Left lobe of liver (tissue), 2 donors: ENCODE results near the gene GRID1. TPM values are rescaled to one million over a fixed set of nuclear protein-coding genes. Genes with fewer than 3 reads are reported as not detected.
A peak's percentile ranks its signal among the peaks of the same experiment; 100 is the strongest.

Experiments used
- ATAC-seq: fragments of 200-7000 bp; cut with Tn5 transposase; one replicate; pipeline ENCODE4 v1.9.1; 2020; ENCODE audit warnings: mild to moderate bottlenecking, moderate library complexity
- DNase-seq: peaks from one replicate; pipeline ENCODE4 v3.0.0-alpha.2; 2020; ENCODE audit warnings: low spot score
- total RNA-seq: library from RNA; stranded (reverse); gene quantifications from one replicate; pipeline ENCODE4 v1.2.1, GENCODE V29; 2021
- donor health status: DM: no; HTN: no; CAD: no; lungs with moderate emphysema.
- donor health status: DM: no; HTN: yes; CAD: no.

Gene GRID1
- total RNA-seq, 1 donor from 2014 or later: 0.58 TPM

DNA sequence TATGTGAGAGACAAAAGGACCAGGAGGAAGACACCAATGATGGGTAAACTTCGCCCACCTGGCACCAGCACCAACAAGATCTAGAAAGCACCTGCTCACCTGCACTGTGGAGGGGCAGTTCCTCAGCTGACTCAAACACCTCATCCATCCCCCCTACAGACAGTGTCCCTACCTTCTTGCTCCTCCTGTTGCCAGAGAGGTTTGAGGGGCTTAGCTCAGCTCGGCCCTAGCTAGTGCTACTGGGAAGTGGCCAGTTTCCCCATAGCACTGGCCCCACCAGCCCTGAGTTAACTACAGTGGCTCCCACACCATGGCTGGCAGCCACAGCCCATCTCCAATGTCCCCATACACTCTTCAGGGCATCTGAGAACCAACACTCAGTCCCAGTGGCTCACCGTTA lies 70.8 kb downstream of the GRID1 start:
- DNase-seq (peak; percentile 27), ATAC-seq (no peak)

DNA sequence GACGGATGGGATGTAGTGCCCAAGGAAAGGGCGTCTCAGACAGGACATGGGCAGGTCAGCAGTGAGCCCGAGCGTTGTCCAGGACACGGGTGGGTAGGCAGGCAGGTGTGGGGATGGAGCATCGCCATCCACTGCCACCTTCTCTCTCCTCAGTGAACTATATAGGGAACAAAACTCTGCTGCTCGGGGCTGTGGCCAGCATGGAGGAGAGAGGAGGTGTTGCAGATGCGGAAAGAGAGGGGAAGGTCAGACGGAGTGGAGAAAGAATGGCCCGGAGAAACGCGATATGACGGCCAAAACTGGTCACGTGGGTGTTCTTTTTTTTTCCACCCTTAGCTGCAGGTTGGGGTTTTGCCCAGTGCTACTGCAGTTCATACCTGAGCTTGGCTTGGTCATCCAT lies 71.2 kb downstream of the GRID1 start:
- DNase-seq (peak; percentile 22), ATAC-seq (no peak)

DNA sequence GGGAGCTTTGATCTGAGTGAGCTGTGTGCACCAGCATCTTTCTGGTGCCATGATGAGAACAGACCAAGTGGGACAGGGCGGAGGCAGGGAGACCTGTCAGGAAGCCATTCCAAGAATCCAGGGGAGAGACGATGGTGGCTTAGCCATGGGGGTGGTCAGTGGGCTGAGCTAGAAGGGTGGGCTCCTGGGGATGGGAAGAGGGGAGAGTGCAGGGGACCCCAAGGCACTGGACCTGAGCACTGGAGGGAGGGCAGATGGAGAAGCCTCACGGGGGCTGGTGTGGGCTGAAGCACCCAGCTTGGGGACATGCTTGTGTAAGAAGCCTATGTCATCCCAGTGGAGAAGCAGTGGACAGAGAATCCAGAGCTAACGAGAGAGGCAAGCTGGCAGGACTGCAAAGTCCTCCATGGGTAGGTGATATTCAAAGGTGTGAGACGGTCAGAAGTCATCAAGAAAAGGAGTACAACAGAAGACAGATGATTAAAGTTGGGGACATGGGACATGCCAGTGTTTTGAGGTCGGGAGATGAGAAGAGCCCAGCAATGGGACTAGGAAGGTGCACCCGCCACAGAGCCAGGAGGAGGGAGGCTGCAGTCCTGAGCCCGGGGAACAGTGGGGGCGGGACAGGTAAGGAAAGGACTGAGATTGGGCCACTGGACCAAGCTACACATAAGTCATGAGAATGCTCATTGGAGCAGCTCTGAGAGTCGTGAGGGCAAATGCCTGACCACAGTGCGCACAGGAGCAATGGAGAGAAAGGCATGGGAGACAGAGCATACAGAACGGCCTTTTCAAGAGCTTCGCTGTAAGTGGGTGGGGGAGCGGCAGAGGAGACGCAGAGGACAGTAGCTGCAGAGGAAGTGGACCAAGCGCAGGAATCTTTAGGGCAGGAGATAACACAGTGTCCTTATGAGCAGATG lies 72.0 kb downstream of the GRID1 start:
- peak; percentile 24 for DNase-seq
- no peak for ATAC-seq

DNA sequence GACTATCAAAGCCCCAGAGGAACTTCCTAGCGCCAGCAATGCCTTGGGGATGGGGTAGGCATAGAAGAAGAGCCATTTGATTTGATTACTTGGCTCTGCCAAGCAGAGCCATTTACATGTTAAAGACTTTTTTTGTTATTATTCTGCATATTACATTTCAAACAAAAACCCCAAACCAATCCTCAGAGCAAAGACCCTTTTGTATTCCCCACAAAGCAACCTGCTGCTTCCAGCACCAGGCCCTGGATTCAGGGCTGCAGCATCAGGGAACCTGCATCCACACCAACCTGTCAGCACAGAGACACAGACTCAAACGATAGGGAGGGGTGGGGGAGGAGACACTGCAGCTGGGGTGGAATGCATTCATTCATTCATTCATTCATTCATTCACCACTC lies 73.2 kb downstream of the GRID1 start:
- DNase-seq (no peak), ATAC-seq (no peak)

DNA sequence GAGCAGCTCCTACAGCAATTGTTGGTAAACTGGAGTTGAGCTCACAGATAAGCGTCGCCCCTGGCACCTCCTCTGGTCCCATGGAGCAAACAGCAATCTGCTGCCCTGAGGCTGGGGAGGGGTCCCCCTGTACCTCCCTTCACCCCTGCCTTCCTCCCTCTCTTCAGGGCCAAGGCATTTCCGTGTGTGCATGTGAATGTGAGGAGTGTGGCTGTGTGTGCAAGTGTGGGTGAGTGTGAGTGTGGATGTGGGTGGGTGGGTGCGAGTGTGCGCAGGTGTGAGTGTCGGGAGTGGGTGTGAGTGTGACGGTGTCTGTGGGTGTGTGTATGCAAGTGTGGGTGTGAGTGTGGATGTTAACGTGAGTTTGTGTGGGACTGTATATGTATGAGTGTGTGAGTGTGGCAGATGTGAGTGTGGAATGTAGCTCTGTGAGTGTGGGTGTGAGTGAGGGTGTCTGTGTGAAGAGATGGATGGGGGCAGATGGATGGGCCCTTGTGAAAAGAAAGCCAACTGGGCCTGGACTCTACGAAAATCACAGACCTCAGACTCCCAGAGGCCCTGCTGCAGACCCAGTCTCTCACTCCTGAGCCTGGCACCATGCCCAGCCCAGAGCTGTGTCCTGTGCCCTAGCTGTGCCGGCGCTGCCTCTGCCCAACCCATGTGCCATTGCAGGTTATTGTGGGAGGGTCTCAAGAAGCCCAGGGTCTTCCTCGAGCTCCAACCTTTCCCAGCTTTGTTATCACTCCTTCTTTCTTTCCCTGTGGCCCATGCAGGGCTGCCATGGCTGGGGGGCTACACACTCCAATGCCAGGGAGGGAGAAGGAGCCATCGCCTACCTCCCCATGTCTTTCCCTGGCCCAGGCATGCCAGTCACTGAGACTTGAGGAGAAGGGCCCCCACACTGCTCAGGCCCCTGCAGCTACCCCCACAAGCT lies 73.9 kb downstream of the GRID1 start:
- ATAC-seq: no peak
- DNase-seq: peak; percentile 35

DNA sequence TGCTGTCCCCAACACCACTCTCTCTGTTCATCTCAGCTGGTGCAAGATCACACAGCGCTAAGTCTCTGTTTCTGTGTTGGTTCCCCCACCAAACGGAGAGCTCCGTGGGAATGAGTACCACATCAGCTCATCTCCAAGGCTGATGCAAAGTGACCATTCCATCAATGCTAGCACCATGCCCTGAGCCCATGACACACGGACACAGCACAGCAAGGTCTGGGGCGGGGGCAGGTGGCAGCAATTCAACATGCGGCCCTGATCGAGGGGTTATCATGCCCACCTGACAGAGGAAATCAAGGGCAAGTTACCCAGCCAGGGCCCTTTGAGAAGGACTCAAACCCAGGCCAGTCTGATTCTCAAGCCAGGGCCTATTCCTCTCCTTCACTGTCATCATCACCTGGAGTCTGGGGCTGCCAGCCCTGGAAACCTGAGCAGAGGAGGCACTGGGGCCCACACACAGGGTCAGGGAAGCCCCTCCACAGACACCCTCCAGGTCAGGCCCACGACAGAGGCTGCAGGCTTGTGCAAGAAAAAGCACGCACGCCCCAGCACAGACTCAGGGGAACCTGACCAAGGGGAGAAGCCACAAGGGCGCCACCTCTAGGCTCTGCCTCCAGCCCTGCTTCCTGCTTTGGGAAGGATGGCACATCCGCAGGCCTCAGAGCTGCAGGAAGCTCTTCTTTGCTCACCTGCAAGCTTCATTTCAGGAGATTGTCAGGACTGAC lies 74.8 kb downstream of the GRID1 start:
- ATAC-seq (no peak), DNase-seq (peak; percentile 24)

DNA sequence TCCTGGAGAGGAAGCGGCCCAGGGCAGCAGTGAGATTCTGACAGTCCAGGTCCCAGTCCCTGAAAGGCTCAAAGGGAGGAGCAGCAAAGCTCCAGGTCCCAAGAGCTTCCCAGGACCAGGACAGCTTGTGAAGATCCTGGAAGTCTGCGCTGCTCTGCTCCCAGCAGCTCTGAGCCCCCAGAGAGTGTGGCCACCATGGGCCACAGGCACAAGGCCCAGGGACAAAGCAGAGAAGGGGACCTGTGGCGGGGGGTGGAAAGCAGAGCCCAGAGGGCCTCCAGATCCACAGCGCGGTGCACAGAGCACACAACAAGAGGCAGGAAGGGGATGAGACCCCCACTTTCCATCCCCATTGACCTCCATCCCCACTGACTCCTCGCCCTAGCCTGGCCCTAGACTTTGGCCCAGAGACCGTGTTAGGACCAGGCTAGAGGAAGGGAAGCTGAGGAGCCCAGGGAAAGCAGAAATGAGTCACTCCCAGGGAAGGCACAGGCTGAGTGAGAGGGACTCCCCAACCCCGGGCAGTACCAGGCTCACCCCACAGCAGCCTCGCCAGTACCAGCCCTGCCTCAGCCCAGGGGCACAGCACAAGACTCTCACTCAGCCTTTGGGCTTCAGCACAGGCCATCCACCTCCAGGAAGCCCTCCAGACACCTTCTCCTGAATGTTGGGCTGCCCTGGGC lies 75.5 kb downstream of the GRID1 start:
- peak; percentile 35 for DNase-seq
- ATAC-seq: no peak

DNA sequence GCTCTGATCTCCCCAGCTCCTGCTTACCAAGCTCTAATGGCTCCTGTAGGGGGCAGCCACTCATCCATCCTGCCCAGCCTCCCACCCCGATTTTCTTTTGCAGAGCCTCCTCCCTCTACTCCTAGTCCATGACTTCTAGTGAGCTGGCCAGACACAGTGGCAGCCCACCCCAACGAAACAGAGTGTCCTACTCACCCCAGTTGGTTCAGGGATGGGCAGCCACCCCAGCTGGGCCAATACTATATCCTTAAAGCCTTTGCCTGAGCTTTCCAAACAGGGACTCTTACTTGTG lies 77.1 kb downstream of the GRID1 start:
- ATAC-seq (no peak), DNase-seq (peak; percentile 22)

DNA sequence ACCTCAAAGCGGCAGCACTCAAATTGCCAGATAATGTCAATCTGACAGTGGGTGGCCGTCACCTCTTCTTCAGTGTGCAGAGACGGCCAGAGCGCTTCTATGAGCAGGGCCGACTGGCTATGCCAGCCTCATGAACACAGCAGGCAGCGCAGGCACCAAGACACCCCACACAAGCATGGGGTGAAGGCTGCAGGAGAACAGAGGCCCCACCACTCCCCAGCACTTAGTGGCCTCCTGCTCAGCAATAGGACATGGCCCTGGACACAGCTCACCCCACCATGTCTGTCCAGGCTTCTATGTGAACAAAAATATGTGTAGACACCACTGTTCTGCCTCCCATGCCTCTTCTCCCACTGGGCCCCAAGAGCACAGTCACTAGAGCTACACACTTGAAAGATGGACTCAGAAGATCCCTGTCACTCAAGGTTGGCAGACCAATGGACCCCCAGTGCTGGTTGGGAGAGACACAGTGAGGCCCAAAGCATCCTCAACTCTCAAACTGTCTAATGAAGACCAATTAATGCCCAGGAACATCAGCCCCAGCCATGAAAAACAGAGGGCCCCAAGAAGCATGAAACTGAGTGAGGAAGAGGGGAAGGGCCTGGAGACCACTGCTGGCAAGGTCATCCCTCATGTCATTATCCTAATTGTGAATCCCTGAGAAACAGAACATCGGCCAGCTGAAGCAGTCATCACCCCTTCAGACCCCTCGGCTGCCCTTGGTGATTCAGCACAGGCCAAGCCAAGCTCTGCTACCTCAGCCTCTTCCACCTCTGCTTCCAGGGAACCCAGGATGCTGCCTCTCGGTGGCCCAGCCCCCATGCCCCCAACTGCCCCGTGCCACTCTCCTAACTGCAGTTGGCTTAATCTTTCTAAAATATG lies 77.7 kb downstream of the GRID1 start:
- no peak for ATAC-seq
- DNase-seq: peak; percentile 24

DNA sequence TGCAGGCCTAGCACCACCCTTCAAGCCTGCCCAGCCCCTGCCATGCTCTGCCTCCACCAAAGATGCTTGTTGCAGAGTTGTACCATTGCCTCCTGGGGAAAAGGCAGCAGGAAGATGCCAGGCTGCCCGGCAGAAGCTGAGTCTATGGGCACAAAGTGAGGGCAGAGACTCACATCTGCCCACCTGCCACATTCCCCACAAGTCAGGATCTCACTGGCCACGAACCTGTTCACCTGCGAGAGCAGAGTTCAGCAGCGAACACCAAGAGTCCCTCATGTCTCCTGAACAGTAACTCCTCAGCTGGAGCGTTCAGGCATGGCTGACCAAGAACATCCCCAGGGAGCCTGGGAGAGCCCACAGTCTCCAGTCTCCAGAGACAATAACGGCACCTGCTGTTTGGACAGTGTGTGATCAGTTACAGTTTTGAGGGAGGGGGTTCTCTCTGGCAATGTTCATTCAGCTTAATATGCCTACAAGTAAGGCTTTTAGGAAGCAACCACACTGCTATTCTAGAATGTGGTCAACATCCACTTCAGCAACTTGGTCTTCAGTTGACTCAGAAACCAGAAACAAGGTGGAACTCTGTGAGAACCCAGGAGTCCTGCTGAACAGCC lies 78.5 kb downstream of the GRID1 start:
- ATAC-seq (no peak), DNase-seq (peak; percentile 30)

DNA sequence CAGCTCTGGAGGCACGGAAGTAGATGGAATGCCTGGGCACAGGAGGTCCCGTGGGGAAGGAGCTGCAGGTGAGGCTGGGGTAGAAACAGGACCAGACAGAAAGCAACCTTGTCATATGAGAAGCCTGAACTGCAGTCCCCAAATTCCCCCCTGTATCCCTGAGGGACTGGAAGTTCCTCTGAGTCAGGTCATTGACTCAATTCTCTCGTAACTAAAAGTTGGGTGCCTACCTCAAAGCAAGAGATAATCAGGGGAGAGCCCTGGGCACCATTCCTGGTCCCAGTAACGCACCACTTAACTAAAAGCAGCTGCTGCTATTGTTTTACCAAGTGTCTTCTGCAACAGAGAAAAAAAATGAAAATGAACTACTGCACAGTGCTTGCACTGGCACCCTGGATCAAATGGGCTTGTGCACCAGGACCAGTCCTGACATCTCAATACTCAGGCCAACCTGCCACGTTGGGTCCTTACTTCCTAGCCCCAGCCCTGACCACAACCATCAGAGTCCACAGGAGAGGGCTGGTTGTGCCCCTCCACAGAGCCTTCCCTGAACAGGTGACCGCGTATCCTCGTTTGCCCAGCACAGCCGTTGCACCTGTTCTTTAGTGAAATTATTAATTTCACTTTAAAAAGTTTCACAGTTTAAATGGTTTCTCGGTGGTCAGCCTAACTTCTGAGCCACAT lies 79.3 kb downstream of the GRID1 start:
- no peak for ATAC-seq
- DNase-seq: peak; percentile 14

DNA sequence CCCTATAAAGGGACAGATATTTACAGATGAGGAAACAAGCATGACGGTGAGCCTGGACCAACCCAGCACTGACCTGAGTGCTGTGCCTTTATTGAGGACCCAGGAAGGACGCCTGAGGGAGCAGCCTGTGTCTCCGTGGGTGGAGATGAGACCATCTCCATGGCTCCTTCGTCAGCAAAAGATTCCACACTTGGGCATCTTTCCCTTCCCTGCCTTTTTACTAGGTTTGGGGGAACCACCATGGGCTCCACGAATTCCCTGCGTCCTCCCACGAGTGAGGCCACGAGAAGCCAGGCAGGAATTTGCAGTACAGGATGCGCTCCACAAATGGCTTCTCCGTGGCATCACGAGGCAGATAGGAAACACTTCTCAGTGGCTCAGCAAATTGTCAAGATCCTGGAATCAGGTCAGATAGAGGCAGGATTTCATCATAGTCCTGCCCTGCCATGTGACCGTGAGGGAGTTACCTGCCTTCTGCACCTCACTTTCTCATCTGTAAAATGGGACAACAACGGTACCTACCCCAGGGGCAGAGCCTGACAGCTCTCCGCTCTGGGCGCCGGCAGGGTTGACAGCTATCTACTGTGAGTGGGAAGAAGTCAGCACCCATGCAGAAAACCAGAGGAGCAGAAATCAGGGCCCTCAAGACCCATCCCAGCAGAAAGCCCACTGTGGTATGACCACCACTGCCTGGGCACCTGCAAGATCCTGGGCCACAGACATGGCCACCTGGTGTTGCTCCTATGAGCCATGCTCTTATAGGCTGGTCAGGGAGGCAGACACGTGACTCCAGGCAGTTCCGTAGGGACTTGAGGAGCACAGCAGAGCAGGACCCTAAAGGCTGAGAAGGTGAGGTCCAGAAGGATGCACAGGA lies 80.1 kb downstream of the GRID1 start:
- no peak for ATAC-seq

DNA sequence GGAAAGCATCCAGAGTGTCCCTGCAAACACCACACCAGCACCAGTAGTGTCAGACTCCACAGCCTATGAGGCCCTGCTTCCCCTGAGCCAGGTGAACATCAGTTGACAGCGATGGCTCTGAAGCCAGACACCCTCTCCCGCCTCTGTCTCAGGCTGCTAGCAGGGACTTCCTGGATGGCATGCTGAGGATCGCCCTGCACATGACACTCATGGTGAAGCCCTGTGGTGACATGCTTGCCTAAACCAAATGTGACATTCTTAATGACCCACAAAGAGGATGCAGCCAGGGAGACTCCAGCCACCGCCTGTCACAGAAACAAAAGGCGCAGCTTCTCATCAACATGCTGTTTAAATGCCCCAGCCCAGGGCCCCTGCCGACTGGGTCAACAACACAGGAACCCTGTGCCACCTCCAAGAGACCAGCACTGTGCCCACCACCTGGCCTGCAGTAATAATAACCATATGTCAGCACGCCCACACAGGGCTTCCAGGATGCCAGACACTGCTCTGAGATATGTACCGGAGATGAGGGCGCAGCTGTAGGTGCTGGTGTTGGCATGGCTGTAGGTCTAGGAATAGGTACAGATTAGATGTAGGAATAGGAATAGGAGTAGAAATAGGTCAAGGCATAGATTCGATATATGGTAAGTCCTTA lies 81.3 kb downstream of the GRID1 start:
- ATAC-seq: no peak
- peak; percentile 7 for DNase-seq

More for the DNA sequence above, 80.1 kb downstream of the GRID1 start:
- DNase-seq: peak; percentile 19

DNA sequence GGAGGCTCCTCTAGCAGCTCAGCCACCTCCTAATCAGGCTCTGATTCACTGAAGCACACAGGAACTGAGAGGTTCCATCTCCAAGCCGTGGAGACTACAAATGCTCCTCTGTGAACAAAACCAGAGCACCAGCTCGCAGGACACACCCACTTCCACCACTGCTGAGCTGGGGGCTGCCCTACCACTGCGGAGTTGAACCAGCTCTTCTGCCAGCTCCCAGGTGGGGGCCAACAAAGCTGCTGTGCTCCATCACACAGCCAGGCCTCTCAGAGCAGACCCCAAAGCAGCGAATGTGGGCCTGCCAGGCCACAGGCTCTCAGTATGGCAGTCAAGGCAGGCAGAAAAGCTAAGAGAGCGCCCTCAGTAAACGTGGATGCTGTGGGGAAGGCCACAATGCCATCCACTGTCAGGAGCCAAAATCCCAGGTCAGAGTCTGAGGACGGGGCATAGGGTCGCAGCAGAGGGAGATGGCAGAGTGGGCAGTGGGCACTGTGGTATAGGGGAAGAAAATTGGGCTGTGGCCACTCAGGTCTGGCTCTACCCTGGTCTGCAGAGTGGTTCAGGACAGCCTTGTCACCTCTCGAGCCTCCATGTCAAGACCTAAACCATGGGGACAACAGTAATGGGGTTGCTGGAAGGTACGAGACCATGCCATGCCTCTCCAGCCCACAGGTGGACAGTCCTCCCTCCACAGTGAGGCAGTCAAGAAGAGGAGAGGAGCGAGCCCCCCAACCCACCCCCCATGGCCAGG lies 82.1 kb downstream of the GRID1 start:
- DNase-seq: peak; percentile 21
- ATAC-seq: no peak

DNA sequence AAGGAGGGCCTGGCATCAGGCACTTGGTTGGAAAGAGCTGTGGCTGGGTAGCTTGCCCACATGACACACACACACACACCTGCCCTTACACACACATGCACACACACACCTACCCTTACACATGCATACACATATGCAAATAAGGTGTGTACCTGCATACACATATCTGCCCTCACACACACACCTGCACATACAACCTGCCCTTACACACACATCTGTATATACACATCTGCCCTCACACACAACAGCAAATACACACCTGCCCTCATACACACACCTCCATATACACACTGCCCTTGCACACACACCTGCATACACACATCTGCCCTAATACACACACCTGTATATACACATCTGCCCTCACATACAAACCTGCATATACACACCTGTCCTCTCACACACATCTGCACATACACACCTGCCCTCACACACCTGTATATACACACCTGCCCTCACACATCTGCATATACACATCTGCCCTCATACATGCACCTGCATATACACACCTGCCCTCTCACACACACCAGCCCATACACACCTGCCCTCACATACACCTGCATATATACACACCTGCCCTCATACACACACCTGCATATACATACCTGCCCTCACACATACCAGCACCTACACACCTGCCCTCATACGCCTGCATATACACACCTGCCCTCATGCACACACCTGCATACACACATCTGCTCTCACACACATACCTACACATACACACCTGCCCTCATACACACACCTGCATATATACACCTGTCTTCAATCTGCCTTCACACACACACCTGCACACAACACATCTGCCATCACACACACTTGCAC lies 82.9 kb downstream of the GRID1 start:
- no peak for DNase-seq
- ATAC-seq: no peak
